Tibial artery (tissue), 4 donors: ENCODE measurements around the gene STEAP2.

Experiments
- DNase-seq, 2 donors: peaks; one replicate each; pipeline ENCODE4 v3.0.0-alpha.2; 2019
- H3K27ac ChIP-seq, 2 donors: fragments of 200-600 bp; sonication (generic) in 1 of 2; 1 replicate in 1 of 2; 2 replicates in 1 of 2; pipeline ENCODE4 v1.5.1; 2018 to 2019; ENCODE audit warnings: mild to moderate bottlenecking in 1 of 2
- H3K27me3 ChIP-seq, 2 donors: fragments of 200-600 bp; sonication (generic) in 1 of 2; one replicate each; pipeline versions ENCODE4 v1.5.1 to v1.6.0; 2016 to 2019
- H3K36me3 ChIP-seq, 3 donors: fragments of 200-600 bp; sonication (generic) in 2 of 3; one replicate each; pipeline ENCODE4 v1.5.1; 2016 to 2019; ENCODE audit warnings: mild to moderate bottlenecking in 2 of 3
- H3K4me1 ChIP-seq, 4 donors: fragments of 200-600 bp; sonication (generic) in 2 of 4; 1 replicate in 3 of 4; 2 replicates in 1 of 4; pipeline ENCODE4 v1.5.1; 2016 to 2019
- H3K4me3 ChIP-seq, 2 donors: fragments of 200-600 bp; sonication (generic) in 1 of 2; 1 replicate in 1 of 2; 2 replicates in 1 of 2; pipeline ENCODE4 v1.5.1; 2018 to 2019; ENCODE audit warnings: mild to moderate bottlenecking in 2 of 2
- H3K9me3 ChIP-seq, 3 donors: fragments of 200-600 bp; sonication (generic) in 1 of 3; one replicate each; pipeline ENCODE4 v1.5.1; 2016 to 2019
- intact Hi-C: fragments of 100-400 bp; cut with DNase I; formaldehyde crosslinking; loops from one replicate; pipeline ENCODE4 v1.15.0; 2023; ENCODE audit warnings: low total_unique reads
- TF ChIP-seq, protein P1 (sequence below), 2 experiments: fragments of 200-600 bp in 1 of 2; fragments of 450-650 bp in 1 of 2; IDR thresholded peaks; one replicate each; pipeline ENCODE4 v1.5.1; 2017 to 2019; ENCODE audit warnings: antibody characterized with exemption in 2 of 2, mild to moderate bottlenecking in 1 of 2, moderate library complexity in 1 of 2

Gene STEAP2

DNA sequence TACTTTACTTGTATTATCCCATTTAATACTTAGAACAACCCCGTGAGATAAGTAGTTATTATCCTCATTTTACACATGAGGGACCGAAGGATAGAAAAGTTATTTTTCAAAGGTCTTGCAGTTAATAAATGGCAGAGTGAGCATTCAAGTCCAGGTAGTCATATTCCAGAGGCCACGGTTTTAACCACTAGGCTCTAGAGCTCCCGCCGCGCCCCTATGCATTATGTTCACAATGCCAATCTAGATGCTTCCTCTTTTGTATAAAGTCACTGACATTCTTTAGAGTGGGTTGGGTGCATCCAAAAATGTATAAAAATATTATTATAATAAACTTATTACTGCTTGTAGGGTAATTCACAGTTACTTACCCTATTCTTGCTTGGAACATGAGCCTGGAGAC lies 22.0 kb downstream of the STEAP2 start:
- intact Hi-C loops: no loop called here
- H3K9me3 ChIP-seq: no peaks in the 10 kb centered on the region
- no peaks in the 10 kb centered on the region for H3K27me3 ChIP-seq
- TF ChIP-seq, protein P1, sequence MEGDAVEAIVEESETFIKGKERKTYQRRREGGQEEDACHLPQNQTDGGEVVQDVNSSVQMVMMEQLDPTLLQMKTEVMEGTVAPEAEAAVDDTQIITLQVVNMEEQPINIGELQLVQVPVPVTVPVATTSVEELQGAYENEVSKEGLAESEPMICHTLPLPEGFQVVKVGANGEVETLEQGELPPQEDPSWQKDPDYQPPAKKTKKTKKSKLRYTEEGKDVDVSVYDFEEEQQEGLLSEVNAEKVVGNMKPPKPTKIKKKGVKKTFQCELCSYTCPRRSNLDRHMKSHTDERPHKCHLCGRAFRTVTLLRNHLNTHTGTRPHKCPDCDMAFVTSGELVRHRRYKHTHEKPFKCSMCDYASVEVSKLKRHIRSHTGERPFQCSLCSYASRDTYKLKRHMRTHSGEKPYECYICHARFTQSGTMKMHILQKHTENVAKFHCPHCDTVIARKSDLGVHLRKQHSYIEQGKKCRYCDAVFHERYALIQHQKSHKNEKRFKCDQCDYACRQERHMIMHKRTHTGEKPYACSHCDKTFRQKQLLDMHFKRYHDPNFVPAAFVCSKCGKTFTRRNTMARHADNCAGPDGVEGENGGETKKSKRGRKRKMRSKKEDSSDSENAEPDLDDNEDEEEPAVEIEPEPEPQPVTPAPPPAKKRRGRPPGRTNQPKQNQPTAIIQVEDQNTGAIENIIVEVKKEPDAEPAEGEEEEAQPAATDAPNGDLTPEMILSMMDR (IDR thresholded peaks at IDR 0.05): no peak
- H3K4me1 ChIP-seq: no peaks in the 10 kb centered on the region
- DNase-seq: no peak
- H3K4me3 ChIP-seq: no peak overlapping the region
- H3K27ac ChIP-seq: no peak overlapping the region
- peaks cover 0 to 5% (median 4%) of the 10 kb centered on the region in 3 donors for H3K36me3 ChIP-seq

GRCh38 chr7:90236721-90237289 lies 25.3 kb downstream of the STEAP2 start:
- TF ChIP-seq, protein P1 (IDR thresholded peaks at IDR 0.05): no peak
- Histone ChIP-seq H3K4me3 (no peak overlapping the region), H3K27ac (no peak overlapping the region), H3K36me3 (peaks cover 0 to 5% (median 4%) of the 10 kb centered on the region in 3 donors), H3K4me1 (no peaks in the 10 kb centered on the region), H3K27me3 (no peaks in the 10 kb centered on the region), H3K9me3 (no peaks in the 10 kb centered on the region)
- DNase-seq: no peak
- intact Hi-C loops: no loop called here

DNA sequence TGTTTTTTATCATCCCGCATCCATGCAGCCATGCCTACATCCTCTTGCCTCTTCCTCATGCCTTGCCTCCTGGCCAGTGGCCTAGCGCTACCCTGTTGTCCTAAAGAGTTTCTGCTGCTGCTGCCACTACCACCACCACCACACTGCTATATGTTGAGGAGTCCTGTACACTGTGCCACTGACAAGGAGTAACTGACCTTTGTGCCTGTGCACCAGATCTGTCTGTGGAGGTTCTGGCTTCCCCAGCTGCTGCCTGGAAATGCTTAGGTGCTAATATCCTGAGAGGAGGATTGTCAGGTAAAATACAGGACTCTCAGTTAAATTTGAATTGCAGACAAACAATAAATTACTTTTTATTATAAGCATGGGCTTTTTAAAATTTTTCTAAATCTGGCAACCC lies 26.5 kb downstream of the STEAP2 start:
- no peak for DNase-seq
- intact Hi-C loops: no loop called here

DNA sequence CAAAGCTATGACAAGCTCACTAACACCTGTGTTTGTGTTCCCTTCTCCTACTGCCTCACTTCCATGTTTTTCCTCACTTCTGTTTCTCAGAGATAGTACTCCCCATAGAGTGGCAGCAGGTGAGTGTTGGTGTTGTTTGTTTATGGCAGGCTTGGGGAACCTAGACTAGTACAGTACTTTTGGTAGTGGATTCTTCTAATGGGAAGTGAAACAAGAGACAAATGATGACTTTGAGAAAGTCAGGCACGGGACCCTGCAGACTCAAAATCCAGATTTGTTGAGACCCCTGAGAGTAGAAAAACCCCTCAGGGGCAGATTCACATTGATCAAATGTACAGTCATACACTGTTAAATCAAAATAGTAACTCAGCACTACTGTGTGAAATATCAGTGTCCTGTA lies 27.0 kb downstream of the STEAP2 start:
- Histone ChIP-seq H3K9me3 (no peaks in the 10 kb centered on the region), H3K36me3 (peaks cover 0 to 5% (median 4%) of the 10 kb centered on the region in 3 donors), H3K4me1 (no peaks in the 10 kb centered on the region), H3K27ac (no peak overlapping the region), H3K27me3 (no peaks in the 10 kb centered on the region), H3K4me3 (no peak overlapping the region)
- intact Hi-C loops: no loop called here
- TF ChIP-seq, protein P1 (IDR thresholded peaks at IDR 0.05): no peak
- DNase-seq: no peak

More for the DNA sequence above, 26.5 kb downstream of the STEAP2 start:
- Histone ChIP-seq H3K9me3 (no peaks in the 10 kb centered on the region), H3K27me3 (no peaks in the 10 kb centered on the region), H3K27ac (no peak overlapping the region), H3K4me1 (no peaks in the 10 kb centered on the region), H3K4me3 (no peak overlapping the region), H3K36me3 (peaks cover 0 to 5% (median 4%) of the 10 kb centered on the region in 3 donors)
- TF ChIP-seq, protein P1 (IDR thresholded peaks at IDR 0.05): no peak

DNA sequence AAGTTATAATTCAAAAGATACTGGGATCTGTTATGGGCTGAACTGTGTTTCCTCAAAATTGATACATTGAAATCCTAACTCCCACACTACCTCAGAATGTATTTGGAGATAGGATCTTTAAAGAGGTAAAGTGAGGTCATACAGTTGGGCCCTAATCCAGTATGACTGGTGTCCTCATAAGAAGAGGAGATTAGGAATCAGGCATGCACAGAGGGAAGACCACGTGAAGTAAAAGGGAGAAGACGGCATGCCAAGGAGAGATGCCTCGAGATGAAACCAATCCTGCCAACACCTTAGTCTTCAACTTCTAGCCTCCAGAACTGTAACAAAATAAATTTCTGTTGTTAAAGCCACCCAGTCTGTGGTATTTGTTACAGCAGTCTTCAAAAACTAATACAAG lies 27.5 kb downstream of the STEAP2 start:
- H3K4me1 ChIP-seq: peaks cover 0 to under 1% (median under 1%) of the 10 kb centered on the region in 4 donors
- no peak overlapping the region for H3K27ac ChIP-seq
- TF ChIP-seq, protein P1 (IDR thresholded peaks at IDR 0.05): no peak
- no peaks in the 10 kb centered on the region for H3K9me3 ChIP-seq
- no peak for DNase-seq
- intact Hi-C loops: no loop called here
- H3K4me3 ChIP-seq: no peak overlapping the region
- H3K36me3 ChIP-seq: peaks cover 0 to 5% (median 4%) of the 10 kb centered on the region in 3 donors
- H3K27me3 ChIP-seq: no peaks in the 10 kb centered on the region
